ENCODE results near the gene CSNK1G3.

Gene CSNK1G3

DNA sequence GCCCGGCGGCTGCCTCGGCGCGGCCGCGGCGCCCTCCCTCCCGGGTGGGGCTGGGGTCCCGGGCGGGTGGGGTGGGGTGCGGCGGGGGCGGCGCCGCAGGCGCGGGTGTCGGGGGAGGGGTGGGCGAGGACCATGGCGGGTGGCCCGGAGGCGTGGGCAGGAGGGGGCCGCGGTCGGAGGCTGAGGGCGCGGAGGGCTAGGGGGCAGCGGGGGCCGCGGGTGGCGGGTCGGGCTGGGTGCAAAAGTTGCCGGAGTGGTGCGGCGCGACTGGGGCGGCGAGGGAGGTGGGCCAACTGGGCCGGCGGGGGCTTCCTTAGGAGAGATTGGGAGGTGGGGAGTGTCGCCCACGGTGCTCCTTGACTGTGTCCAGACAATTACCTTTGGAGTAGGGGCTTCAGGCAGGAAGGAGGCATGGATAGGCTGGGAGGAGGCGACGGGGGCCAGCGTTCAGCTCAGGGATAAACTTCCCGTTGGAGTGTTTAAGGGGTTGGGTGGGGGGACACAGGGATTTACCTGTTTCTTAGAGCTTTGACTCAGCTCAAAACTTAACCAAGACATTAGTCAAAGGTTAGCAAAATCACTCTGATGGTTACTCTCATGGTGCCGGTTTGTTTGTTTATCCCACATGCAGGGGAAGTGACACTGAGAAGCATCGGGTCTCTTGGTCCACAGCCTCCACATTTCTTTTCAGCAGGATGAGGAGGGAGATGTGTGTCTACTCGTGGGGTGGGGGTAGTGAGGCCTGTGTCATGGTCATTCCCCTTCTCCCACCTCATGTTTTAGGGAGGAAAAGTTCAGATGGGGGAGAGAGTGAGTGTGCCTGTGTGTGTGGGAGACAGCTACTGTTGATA, 859 bp downstream of the CSNK1G3 start:
- ATAC-seq (ENCODE audit: low read depth) (peak; percentile 11), DNase-seq (ENCODE audit: low spot score) (peak; percentile 62)
- Histone ChIP-seq H3K4me1 (ENCODE audit: insufficient read depth, poor library complexity, severe bottlenecking) (peaks cover 19% of the 10 kb centered on the region), H3K36me3 (ENCODE audit: low read depth) (no peaks in the 10 kb centered on the region), H3K27me3 (ENCODE audit: insufficient read depth, poor library complexity, severe bottlenecking) (no peaks in the 10 kb centered on the region), H3K27ac (ENCODE audit: poor library complexity, severe bottlenecking) (peak overlapping the region; percentile 80), H3K4me3 (ENCODE audit: severe bottlenecking) (peak overlapping the region; percentile 82), H3K9me3 (ENCODE audit: severe bottlenecking) (no peaks in the 10 kb centered on the region)
- no peak for TF ChIP-seq CTCF (IDR thresholded peaks at IDR 0.05; ENCODE audit: poor library complexity, severe bottlenecking)

DNA sequence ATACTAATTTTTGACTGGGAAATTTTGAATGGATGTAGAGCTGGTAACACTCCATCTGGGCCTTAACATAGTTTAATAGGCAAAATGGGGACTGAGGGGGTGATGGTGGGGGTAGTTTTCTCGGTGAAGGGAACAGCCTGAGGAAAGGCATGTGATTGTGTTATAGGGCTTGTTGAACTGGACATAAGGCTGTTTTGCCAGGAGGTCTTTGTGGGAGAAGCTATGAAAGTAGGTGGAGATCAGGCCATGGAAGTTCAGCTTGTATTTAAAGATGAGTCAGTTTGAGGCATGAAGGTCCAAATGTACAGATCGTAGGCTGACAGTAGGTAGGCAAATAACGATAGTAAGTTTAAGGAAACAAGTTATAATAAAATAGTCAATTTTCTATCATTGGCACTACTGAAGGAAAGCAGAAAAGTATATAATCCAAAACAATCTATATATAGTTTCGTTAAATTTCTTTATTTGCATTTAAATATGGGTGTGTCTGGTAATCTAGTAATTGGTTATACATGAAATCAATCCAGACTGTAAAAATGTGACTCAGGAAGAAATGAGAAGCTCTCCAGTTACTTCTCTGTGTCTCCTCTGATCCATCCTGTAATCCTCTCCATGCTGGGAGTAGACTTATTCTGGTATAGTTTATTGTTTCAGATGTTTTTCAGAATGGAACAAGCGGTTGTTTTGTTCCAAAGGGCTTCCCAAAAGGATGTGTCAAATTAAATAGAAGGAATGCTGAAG, 2.8 kb downstream of the CSNK1G3 start:
- no peak for TF ChIP-seq CTCF (IDR thresholded peaks at IDR 0.05; ENCODE audit: poor library complexity, severe bottlenecking)
- no peaks in the 10 kb centered on the region for H3K36me3 ChIP-seq (ENCODE audit: low read depth)
- peaks cover 19% of the 10 kb centered on the region for H3K4me1 ChIP-seq (ENCODE audit: insufficient read depth, poor library complexity, severe bottlenecking)
- no peak overlapping the region for H3K27ac ChIP-seq (ENCODE audit: poor library complexity, severe bottlenecking)
- DNase-seq (ENCODE audit: low spot score) (no peak), ATAC-seq (ENCODE audit: low read depth) (no peak)
- no peaks in the 10 kb centered on the region for H3K9me3 ChIP-seq (ENCODE audit: severe bottlenecking)
- H3K27me3 ChIP-seq (ENCODE audit: insufficient read depth, poor library complexity, severe bottlenecking): no peaks in the 10 kb centered on the region
- H3K4me3 ChIP-seq (ENCODE audit: severe bottlenecking): no peak overlapping the region

- no peak overlapping the region for H3K27ac ChIP-seq (ENCODE audit: poor library complexity, severe bottlenecking)
- H3K9me3 ChIP-seq (ENCODE audit: severe bottlenecking): no peaks in the 10 kb centered on the region
- H3K4me1 ChIP-seq (ENCODE audit: insufficient read depth, poor library complexity, severe bottlenecking): peaks cover 17% of the 10 kb centered on the region
- TF ChIP-seq CTCF (IDR thresholded peaks at IDR 0.05; ENCODE audit: poor library complexity, severe bottlenecking): no peak
- no peak for DNase-seq (ENCODE audit: low spot score)
- no peaks in the 10 kb centered on the region for H3K27me3 ChIP-seq (ENCODE audit: insufficient read depth, poor library complexity, severe bottlenecking)
- no peaks in the 10 kb centered on the region for H3K36me3 ChIP-seq (ENCODE audit: low read depth)
- no peak overlapping the region for H3K4me3 ChIP-seq (ENCODE audit: severe bottlenecking)
- no peak for ATAC-seq (ENCODE audit: low read depth)
Measured at GRCh38 chr5:123515904-123516303, 3.9 kb downstream of the CSNK1G3 start.

- DNase-seq (ENCODE audit: low spot score) (no peak), ATAC-seq (ENCODE audit: low read depth) (no peak)
- Histone ChIP-seq H3K27me3 (ENCODE audit: insufficient read depth, poor library complexity, severe bottlenecking) (no peaks in the 10 kb centered on the region), H3K9me3 (ENCODE audit: severe bottlenecking) (no peaks in the 10 kb centered on the region), H3K36me3 (ENCODE audit: low read depth) (no peaks in the 10 kb centered on the region; the same call in 1 of the 2 replicates), H3K4me1 (ENCODE audit: insufficient read depth, poor library complexity, severe bottlenecking) (peaks cover 12% of the 10 kb centered on the region), H3K4me3 (ENCODE audit: severe bottlenecking) (no peak overlapping the region), H3K27ac (ENCODE audit: poor library complexity, severe bottlenecking) (no peak overlapping the region)
- no peak for TF ChIP-seq CTCF (IDR thresholded peaks at IDR 0.05; ENCODE audit: poor library complexity, severe bottlenecking)
Measured at GRCh38 chr5:123517476-123517875, 5.5 kb downstream of the CSNK1G3 start.

Data from RWPE2 (cell line).